PC-3 (cell line): Measurements from ENCODE around the gene DGKB. TPM values are rescaled to one million over a fixed set of nuclear protein-coding genes. Genes with fewer than 3 reads are reported as not detected.

Source experiments
- ATAC-seq: fragments of 200-7000 bp; cut with Tn5 transposase; 2 replicates; pipeline ENCODE4 v1.9.1; 2020; ENCODE audit warnings: mild to moderate bottlenecking, moderate library complexity
- BruUV-seq: library from RNA; stranded (reverse); fragments of 400-500 nt; replicated peaks from 2 replicates; lab custom pipeline; 2021; lab: Mats Ljungman, UMichigan
- CTCF ChIA-PET: fragments of 300-600 bp; sonication (Branson Sonifier 250); formaldehyde crosslinking; loops from one replicate; lab custom pipeline; 2022; ENCODE audit warnings: antibody characterized with exemption; lab: Charles Lee
- POLR2A ChIA-PET: fragments of 300-600 bp; sonication (Branson Sonifier 250); formaldehyde crosslinking; loops from one replicate; lab custom pipeline; 2022; ENCODE audit warnings: antibody characterized with exemption; ENCODE audit not compliant: unreplicated experiment; lab: Charles Lee
- DNase-seq: peaks from one replicate; pipeline ENCODE4 v3.0.0-alpha.2; 2015
- H2AFZ ChIP-seq: fragments of 300-600 bp; sonication (generic); 2 replicates; pipeline ENCODE4 v1.6.0; 2016; ENCODE audit warnings: antibody characterized with exemption, low read length
- H3F3A ChIP-seq: fragments of 300-600 bp; sonication (generic); one replicate; pipeline ENCODE4 v1.6.0; 2017; ENCODE audit warnings: antibody characterized with exemption, low read length, control low read depth, mild to moderate bottlenecking; ENCODE audit not compliant: unreplicated experiment
- H3K27ac ChIP-seq: fragments of 300-600 bp; sonication (generic); 2 replicates; pipeline ENCODE4 v1.5.1; 2016; ENCODE audit warnings: mild to moderate bottlenecking, low read length
- H3K27me3 ChIP-seq: fragments of 300-600 bp; sonication (generic); 2 replicates; pipeline ENCODE4 v1.6.1; 2016; ENCODE audit warnings: low read length, mixed read lengths
- H3K36me3 ChIP-seq: fragments of 300-600 bp; sonication (generic); 2 replicates; pipeline ENCODE4 v1.6.1; 2016; ENCODE audit warnings: low read depth, mixed run types, low read length, mixed read lengths
- H3K4me1 ChIP-seq: fragments of 300-600 bp; sonication (generic); 2 replicates; pipeline ENCODE4 v1.5.1; 2016; ENCODE audit warnings: low read length; ENCODE audit not compliant: insufficient read depth
- H3K4me2 ChIP-seq: fragments of 300-600 bp; sonication (generic); 2 replicates; pipeline ENCODE4 v1.6.0; 2016; ENCODE audit warnings: low read length
- H3K4me3 ChIP-seq: fragments of 300-600 bp; sonication (generic); 2 replicates; pipeline ENCODE4 v1.5.1; 2016; ENCODE audit warnings: mild to moderate bottlenecking, low read length, mixed read lengths
- H3K79me2 ChIP-seq: fragments of 300-600 bp; sonication (generic); 2 replicates; pipeline ENCODE4 v1.6.1; 2017; ENCODE audit warnings: low read length, mixed read lengths
- H3K9ac ChIP-seq: fragments of 300-600 bp; sonication (generic); 2 replicates; pipeline ENCODE4 v1.6.0; 2016; ENCODE audit warnings: mild to moderate bottlenecking, low read length
- H3K9me2 ChIP-seq: fragments of 300-600 bp; sonication (generic); replicated peaks from 2 replicates; pipeline ENCODE4 v1.6.1; 2016; ENCODE audit warnings: mixed run types, low read length, mixed read lengths
- H3K9me3 ChIP-seq: fragments of 300-600 bp; sonication (generic); 2 replicates; pipeline ENCODE4 v1.6.1; 2016; ENCODE audit warnings: low read length, mixed read lengths
- H4K20me1 ChIP-seq: fragments of 300-600 bp; sonication (generic); 2 replicates; pipeline ENCODE4 v1.6.1; 2016; ENCODE audit warnings: low read length, mixed read lengths
- CTCF ChIP-seq: fragments of 300-600 bp; sonication (generic); conservative IDR thresholded peaks from 2 replicates; pipeline ENCODE4 v1.5.1; 2017; ENCODE audit warnings: antibody characterized with exemption, low read depth, mild to moderate bottlenecking, low read length
- EZH2 ChIP-seq: fragments of 300-600 bp; sonication (generic); IDR thresholded peaks from one replicate; pipeline ENCODE4 v1.6.1; 2017; ENCODE audit warnings: antibody characterized with exemption, mild to moderate bottlenecking, low read length; ENCODE audit not compliant: unreplicated experiment
- EZH2phosphoT487 ChIP-seq: fragments of 300-600 bp; sonication (generic); IDR thresholded peaks from 2 replicates; pipeline ENCODE4 v1.6.1; 2018; ENCODE audit warnings: mild to moderate bottlenecking, antibody characterized with exemption, low read length, borderline replicate concordance
- intact Hi-C: fragments of 100-400 bp; cut with micrococcal nuclease; formaldehyde crosslinking; loops from 2 replicates; pipeline ENCODE4 v1.9.0; 2023
- total RNA-seq: library from RNA; depleted of rRNA; stranded (reverse); fragments of >200 nt; gene quantifications from 2 replicates; pipeline ENCODE4 v1.2.3, GENCODE V29; 2014

The DGKB gene
- total RNA-seq, 1 experiment from 2014 or later: 0.15 TPM

DNA sequence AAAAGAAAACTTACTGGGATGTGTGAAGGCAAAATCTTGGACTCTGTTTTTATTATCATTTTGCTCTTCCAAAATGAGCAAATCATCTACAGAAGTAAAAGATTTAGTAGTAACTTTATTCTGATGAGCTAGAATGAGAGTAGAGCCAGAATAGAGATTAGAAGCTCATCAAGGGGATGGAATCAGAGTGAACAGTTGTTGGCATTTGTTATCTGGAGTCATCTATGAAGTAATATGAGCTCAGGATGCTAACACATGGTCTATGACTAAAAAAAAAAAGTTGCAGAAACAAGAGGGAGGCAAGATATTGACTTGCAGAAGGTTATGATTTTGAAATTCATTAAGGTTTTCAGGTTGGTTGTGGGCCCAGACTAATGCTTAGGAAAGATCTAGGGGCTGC is 504.0 kb downstream of the DGKB start:
- Histone ChIP-seq H3K27ac (no peak overlapping the region), H3F3A (no peaks in the 10 kb centered on the region), H3K9me2 (no peaks in the 10 kb centered on the region), H3K9me3 (no peaks in the 10 kb centered on the region), H3K36me3 (no peaks in the 10 kb centered on the region), H2AFZ (no peak overlapping the region), H3K4me2 (no peak overlapping the region), H3K4me1 (no peaks in the 10 kb centered on the region), H4K20me1 (no peaks in the 10 kb centered on the region), H3K27me3 (no peaks in the 10 kb centered on the region), H3K9ac (no peak overlapping the region), H3K4me3 (no peak overlapping the region), H3K79me2 (no peaks in the 10 kb centered on the region)
- ATAC-seq (no peak), DNase-seq (no peak)
- BruUV-seq: no TSS peak
- ChIA-PET CTCF (interaction anchor here (0.6 kb wide), 1 partner anchor 152 kb away, joined by 5 read pairs; no protein-coding TSS in a partner anchor), POLR2A (no interaction called here)
- TF ChIP-seq EZH2phosphoT487 (no peak), CTCF (no peak), EZH2 (no peak)
- intact Hi-C loops: no loop called here

GRCh38 chr7:14395860-14396259 is 506.7 kb downstream of the DGKB start:
- H2AFZ ChIP-seq: no peak overlapping the region
- ChIA-PET POLR2A (no interaction called here), CTCF (no interaction called here)

More at GRCh38 chr7:14395860-14396259, 506.7 kb downstream of the DGKB start:
- intact Hi-C loops: no loop called here
- H3K9ac ChIP-seq: no peak overlapping the region
- peak; percentile 22 for DNase-seq
- no peaks in the 10 kb centered on the region for H3K9me3 ChIP-seq
- no peak overlapping the region for H3K4me3 ChIP-seq
- H3K9me2 ChIP-seq: no peaks in the 10 kb centered on the region
- H4K20me1 ChIP-seq: no peaks in the 10 kb centered on the region
- H3K27me3 ChIP-seq: no peaks in the 10 kb centered on the region
- no peaks in the 10 kb centered on the region for H3K4me1 ChIP-seq
- no peaks in the 10 kb centered on the region for H3F3A ChIP-seq
- no TSS peak for BruUV-seq
- H3K27ac ChIP-seq: no peak overlapping the region
- no peaks in the 10 kb centered on the region for H3K36me3 ChIP-seq
- no peaks in the 10 kb centered on the region for H3K79me2 ChIP-seq
- TF ChIP-seq CTCF (no peak), EZH2phosphoT487 (no peak), EZH2 (no peak)
- peak; percentile 54; the same call in 1 of the 2 replicates for ATAC-seq
- no peak overlapping the region for H3K4me2 ChIP-seq
